ENCODE data around the gene EGLN2. TPM values are rescaled to one million over a fixed set of nuclear protein-coding genes. Genes with fewer than 3 reads are reported as not detected.
"Not testable (repeated sequence)": the region's sequence is repeated elsewhere in the genome, so short reads cannot be mapped to it uniquely, and the experiment has no call there.

EGLN2 gene
- total and polyA plus RNA-seq, 2 donors (not counting 3 experiments of a cell fraction or from before 2014, with no cell fraction given) = 118 to 152 TPM

DNA sequence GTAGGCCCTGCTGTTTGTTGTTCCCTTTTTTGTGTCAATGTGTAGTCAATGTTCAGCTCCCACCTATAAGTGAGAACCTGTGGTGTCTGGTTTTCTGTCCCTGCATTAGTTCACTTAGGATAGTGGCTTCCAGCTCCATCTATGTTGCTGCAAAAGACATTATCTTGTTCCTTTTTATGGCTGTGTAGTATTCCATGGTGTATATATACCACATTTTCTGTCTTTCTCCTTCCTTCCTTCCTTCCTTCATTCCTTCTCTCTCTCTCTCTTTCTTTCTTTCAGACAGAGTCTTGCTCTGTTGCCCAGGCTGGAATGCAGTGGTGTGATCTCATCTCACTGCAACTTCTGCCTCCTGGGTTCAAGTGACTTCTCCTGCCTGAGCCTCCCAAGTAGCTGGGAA is 30.2 kb downstream of the EGLN2 start:
- no peaks in the 10 kb centered on the region for H3K27me3 ChIP-seq (ENCODE audit: control insufficient read depth in 2 of 2, insufficient read depth in 2 of 2, low read length in 2 of 2)

DNA sequence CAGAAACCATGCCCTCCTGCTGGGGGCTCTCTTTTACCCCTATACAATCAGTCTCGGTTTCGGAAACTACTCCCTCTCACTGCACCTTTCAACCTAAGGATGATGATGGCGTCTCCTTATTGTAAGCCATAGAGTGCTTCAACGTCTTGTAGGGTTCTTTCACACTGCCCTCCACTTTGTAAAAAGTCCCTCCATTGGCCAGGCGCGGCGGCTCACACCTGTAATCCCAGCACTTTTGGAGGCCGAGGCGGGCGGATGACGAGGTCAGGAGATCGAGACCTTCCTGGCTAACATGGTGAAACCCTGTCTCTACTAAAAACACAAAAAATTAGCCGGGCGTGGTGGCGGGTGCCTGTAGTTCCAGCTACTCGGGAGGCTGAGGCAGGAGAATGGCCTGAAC is 31.8 kb downstream of the EGLN2 start:
- H3K27me3 ChIP-seq (ENCODE audit: control insufficient read depth in 2 of 2, insufficient read depth in 2 of 2, low read length in 2 of 2); H3K79me2 ChIP-seq (ENCODE audit: control insufficient read depth, insufficient read depth, low read length); intact Hi-C loops (cut with micrococcal nuclease); dilution Hi-C loops (cut with MboI; ENCODE audit: extremely low pct_ligation_motif_present, low sequenced_read_pairs); H3K36me3 ChIP-seq (ENCODE audit: control insufficient read depth in 2 of 2, extremely low read depth in 1 of 2, insufficient read depth in 2 of 2, low read length in 2 of 2); H2AFZ ChIP-seq (ENCODE audit: low read depth, low read length); POLR2A ChIA-PET; BruUV-seq (replicated peaks); H3K4me3 ChIP-seq (replicated peaks in 1 of 3; ENCODE audit: insufficient read depth in 1 of 3, low read depth in 1 of 3, low read length in 3 of 3); FAIRE-seq; DNase-seq (ENCODE audit: low read depth, low spot score); H3K4me2 ChIP-seq (ENCODE audit: insufficient read depth, low read length); H3K4me1 ChIP-seq (ENCODE audit: control insufficient read depth, extremely low read depth, insufficient read depth, low read length); H3K9ac ChIP-seq (replicated peaks; ENCODE audit: extremely low read depth, insufficient read depth, low read length); H3K9me1 ChIP-seq (replicated peaks; ENCODE audit: control insufficient read depth, extremely low read depth, insufficient read depth, low read length); CTCF ChIA-PET; H3K27ac ChIP-seq (ENCODE audit: insufficient read depth, low read depth, low read length); H3K9me3 ChIP-seq (replicated peaks; ENCODE audit: control insufficient read depth, insufficient read depth, low read length); H4K20me1 ChIP-seq (replicated peaks; ENCODE audit: control insufficient read depth, extremely low read depth, insufficient read depth, low read length): not testable (repeated sequence)

More for the DNA sequence above, 30.2 kb downstream of the EGLN2 start:
- no peaks in the 10 kb centered on the region for H3K4me1 ChIP-seq (ENCODE audit: control insufficient read depth, extremely low read depth, insufficient read depth, low read length)
- DNase-seq (ENCODE audit: low read depth, low spot score) = no peak
- no peak overlapping the region for H2AFZ ChIP-seq (ENCODE audit: low read depth, low read length)
- TF ChIP-seq MYC (IDR thresholded peaks at IDR 0.05; ENCODE audit: low read depth, low read length) (no peak), GATA2 (IDR thresholded peaks at IDR 0.05; ENCODE audit: insufficient read depth, insufficient read length, low read depth, low read length) (no peak), POLR2A (IDR thresholded peaks at IDR 0.05; ENCODE audit: low read depth, low read length) (no peak), JUN (IDR thresholded peaks at IDR 0.05; ENCODE audit: borderline replicate concordance, insufficient read depth, insufficient read length, low read depth) (no peak), POLR2AphosphoS5 (IDR thresholded peaks at IDR 0.05; ENCODE audit: insufficient read depth, low read depth, low read length) (no peak), EZH2 (IDR thresholded peaks at IDR 0.05; ENCODE audit: borderline replicate concordance, low read depth, low read length, severe bottlenecking) (no peak), FOS (IDR thresholded peaks at IDR 0.05; ENCODE audit: borderline replicate concordance, insufficient read depth, low read length) (no peak), MAX (IDR thresholded peaks at IDR 0.05; ENCODE audit: insufficient read depth, insufficient read length) (no peak), CTCF (IDR thresholded peaks at IDR 0.05; ENCODE audit: extremely low read depth in 1 of 2, insufficient read depth in 1 of 2, low read depth in 1 of 2, low read length in 2 of 2) (no peak)
- ChIA-PET POLR2A (no interaction called here), CTCF (interaction anchor here (1.1 to 1.2 kb wide), 2 partner anchors 10 to 23 kb away, joined by 3 read pairs; no protein-coding TSS in a partner anchor)
- no peaks in the 10 kb centered on the region for H3K79me2 ChIP-seq (ENCODE audit: control insufficient read depth, insufficient read depth, low read length)
- H3K36me3 ChIP-seq (ENCODE audit: control insufficient read depth in 2 of 2, extremely low read depth in 1 of 2, insufficient read depth in 2 of 2, low read length in 2 of 2) = peaks cover 0 to 7% of the 10 kb centered on the region in 2 experiments
- H4K20me1 ChIP-seq (replicated peaks; ENCODE audit: control insufficient read depth, extremely low read depth, insufficient read depth, low read length) = no peaks in the 10 kb centered on the region
- no peak overlapping the region for H3K9ac ChIP-seq (replicated peaks; ENCODE audit: extremely low read depth, insufficient read depth, low read length)
- no peak overlapping the region for H3K27ac ChIP-seq (ENCODE audit: insufficient read depth, low read depth, low read length)
- intact Hi-C loops (cut with micrococcal nuclease) (no loop called here), dilution Hi-C loops (cut with MboI; ENCODE audit: extremely low pct_ligation_motif_present, low sequenced_read_pairs) (no loop called here)
- no peak overlapping the region for H3K4me2 ChIP-seq (ENCODE audit: insufficient read depth, low read length)
- H3K4me3 ChIP-seq (replicated peaks in 1 of 3; ENCODE audit: insufficient read depth in 1 of 3, low read depth in 1 of 3, low read length in 3 of 3) = no peak overlapping the region
- no peaks in the 10 kb centered on the region for H3K9me3 ChIP-seq (replicated peaks; ENCODE audit: control insufficient read depth, insufficient read depth, low read length)
- H3K9me1 ChIP-seq (replicated peaks; ENCODE audit: control insufficient read depth, extremely low read depth, insufficient read depth, low read length) = no peaks in the 10 kb centered on the region
- FAIRE-seq = no peak
- BruUV-seq (replicated peaks) = no TSS peak

Measured in endothelial cell of umbilical vein (primary cell).